HepG2 (cell line): ENCODE measurements around the gene AFDN. TPM values are rescaled to one million over a fixed set of nuclear protein-coding genes. Genes with fewer than 3 reads are reported as not detected.

Experiments
- CCDC6 ChIP-seq: sonication (generic); formaldehyde crosslinking; IDR thresholded peaks from 2 replicates; pipeline ENCODE4 v1.8.1; 2022; ENCODE audit warnings: mild to moderate bottlenecking, missing genetic modification reagents, moderate library complexity
- CREBL2 ChIP-seq: sonication (generic); formaldehyde crosslinking; IDR thresholded peaks from 2 replicates; pipeline ENCODE4 v1.8.1; 2023; ENCODE audit warnings: missing genetic modification reagents, mild to moderate bottlenecking, borderline replicate concordance
- GABPB1 ChIP-seq: IDR thresholded peaks from 2 replicates; pipeline ENCODE4 v1.6.1; 2016; ENCODE audit warnings: mild to moderate bottlenecking, missing genetic modification reagents, moderate library complexity, missing compliant biosample characterization
- GATA4 ChIP-seq: sonication (generic); IDR thresholded peaks from 2 replicates; pipeline ENCODE4 v1.6.1; 2016; ENCODE audit warnings: antibody characterized with exemption, low read depth, borderline replicate concordance
- HIVEP1 ChIP-seq: sonication (generic); formaldehyde crosslinking; IDR thresholded peaks from 2 replicates; pipeline ENCODE4 v1.4.0; 2020; ENCODE audit warnings: mild to moderate bottlenecking, missing genetic modification reagents
- HNRNPLL ChIP-seq: fragments of 200-400 bp; formaldehyde crosslinking; IDR thresholded peaks from 2 replicates; pipeline ENCODE4 v1.6.1; 2017; ENCODE audit warnings: mild to moderate bottlenecking, low read depth, low read length; ENCODE audit not compliant: poor library complexity, severe bottlenecking
- JUN ChIP-seq: sonication (generic); formaldehyde crosslinking; IDR thresholded peaks from 2 replicates; pipeline ENCODE4 v1.4.0; 2020; ENCODE audit warnings: mild to moderate bottlenecking, missing genetic modification reagents
- MAF1 ChIP-seq: sonication (generic); formaldehyde crosslinking; IDR thresholded peaks from 2 replicates; pipeline ENCODE4 v1.5.0; 2020; ENCODE audit warnings: missing genetic modification reagents, borderline replicate concordance
- MATR3 ChIP-seq: sonication (generic); formaldehyde crosslinking; IDR thresholded peaks from 2 replicates; pipeline ENCODE4 v1.4.0; 2020; ENCODE audit warnings: missing genetic modification reagents
- RFX1 ChIP-seq: fragments of 450-650 bp; IDR thresholded peaks from 2 replicates; pipeline ENCODE4 v1.6.1; 2017
- TCF7L2 ChIP-seq: IDR thresholded peaks from 2 replicates; pipeline ENCODE4 v1.6.1; 2011; ENCODE audit warnings: mild to moderate bottlenecking, low read depth, low read length, moderate library complexity
- ZBTB40 ChIP-seq, 2 experiments: fragments of 450-650 bp in 1 of 2; sonication (generic) in 1 of 2; formaldehyde crosslinking in 1 of 2; IDR thresholded peaks; 2 replicates each; pipeline versions ENCODE4 v1.6.1 to v1.8.0; 2016 to 2022; ENCODE audit warnings: antibody characterized with exemption in 1 of 2, mild to moderate bottlenecking in 1 of 2, missing genetic modification reagents in 1 of 2
- ZNF713 ChIP-seq: sonication (generic); formaldehyde crosslinking; IDR thresholded peaks from 2 replicates; pipeline ENCODE4 v1.4.0; 2020; ENCODE audit warnings: mild to moderate bottlenecking, missing genetic modification reagents
- ZNF770 ChIP-seq: sonication (generic); formaldehyde crosslinking; IDR thresholded peaks from 2 replicates; pipeline ENCODE4 v1.5.0; 2020; ENCODE audit warnings: mild to moderate bottlenecking, missing genetic modification reagents
- ZNF841 ChIP-seq: sonication (generic); formaldehyde crosslinking; IDR thresholded peaks from 2 replicates; pipeline ENCODE4 v1.8.1; 2023; ENCODE audit warnings: missing genetic modification reagents, borderline replicate concordance
- ZSCAN31 ChIP-seq: sonication (generic); formaldehyde crosslinking; IDR thresholded peaks from 2 replicates; pipeline ENCODE4 v1.5.0; 2020; ENCODE audit warnings: low read depth, mild to moderate bottlenecking, missing genetic modification reagents
- polyA plus RNA-seq, 8 experiments: library from polyadenylated mRNA; depleted of rRNA in 3 of 8; stranded (reverse) in 7 of 8; unstranded in 1 of 8; fragments of >200 nt; fragmentation: Illumina TruSeq in 4 of 8; extraction: Trizol in 4 of 8; gene quantifications; 2 replicates each; pipeline versions ENCODE4 v1.2.1 to v1.2.3, GENCODE V29; 2011 to 2016; ENCODE audit warnings: low read depth in 4 of 8, missing spikeins in 1 of 8, mixed read lengths in 1 of 8; ENCODE audit not compliant: insufficient read depth in 1 of 8
- total RNA-seq, 5 experiments: library from RNA; depleted of rRNA; stranded (reverse); fragments of >200 nt; fragmentation: Illumina TruSeq; extraction: Trizol; gene quantifications; 2 replicates each; pipeline ENCODE4 v1.2.3, GENCODE V29; 2016; ENCODE audit warnings: low read depth in 1 of 5

Gene AFDN
- total and polyA plus RNA-seq, 2 of the 13 experiments (the other 11 are each of a cell fraction or from before 2014, with no cell fraction given), result 136 to 151 TPM

GRCh38 chr6:167932468-167933276, 106.0 kb downstream of the AFDN start (continued):
- TF ChIP-seq ZBTB40 (IDR thresholded peaks at IDR 0.05) (no peak), ZBTB40 (CRISPR knock-in tag; IDR thresholded peaks at IDR 0.05) (no peak), HNRNPLL (no peak), ZNF770 (CRISPR knock-in tag) (no peak), HIVEP1 (no peak), ZNF841 (CRISPR knock-in tag) (no peak), JUN (CRISPR knock-in tag) (no peak), GATA4 (no peak), CREBL2 (CRISPR knock-in tag) (no peak), TCF7L2 (no peak), ZSCAN31 (CRISPR knock-in tag) (no peak), CCDC6 (CRISPR knock-in tag) (no peak), MAF1 (CRISPR knock-in tag) (no peak), ZNF713 (no peak), MATR3 (no peak), RFX1 (no peak), GABPB1 (CRISPR knock-in tag) (peak; percentile 22; the same call in 1 of the 2 replicates)
